ENCODE measurements around the gene PCP4L1.
"Not testable (repeated sequence)": the region's sequence is repeated elsewhere in the genome, so short reads cannot be mapped to it uniquely, and the experiment has no call there.

The PCP4L1 gene

DNA sequence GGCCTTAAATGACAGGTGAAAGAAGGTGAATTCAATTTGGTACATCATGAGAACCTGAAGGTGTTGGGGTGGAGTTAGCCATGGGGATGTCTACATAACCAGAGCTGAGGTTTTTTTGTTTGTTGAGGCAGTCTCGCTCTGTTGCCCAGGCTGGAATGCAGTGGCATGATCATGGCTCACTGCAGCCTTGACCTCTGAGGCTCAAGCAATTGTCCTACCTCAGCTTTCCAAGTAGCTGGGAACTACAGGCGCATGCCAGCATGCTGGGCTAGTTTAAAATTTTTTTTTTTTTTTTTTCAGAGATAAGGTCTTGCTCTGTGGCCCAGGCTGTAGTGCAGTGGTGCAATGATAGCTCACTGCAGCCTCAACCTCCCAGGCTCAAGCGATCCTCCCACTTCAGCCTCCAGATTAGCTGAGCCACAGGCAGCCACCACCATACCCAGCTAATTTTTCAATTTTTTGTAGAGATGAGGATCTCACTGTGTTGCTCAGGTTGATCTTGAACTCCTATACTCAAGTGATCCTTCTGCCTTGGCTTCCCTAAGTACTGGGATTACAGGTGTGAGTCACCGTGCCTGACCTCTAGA is 53.1 kb downstream of the PCP4L1 start:
- FAIRE-seq: no peak
- no peak for DNase-seq (ENCODE audit: insufficient read length, low spot score)

DNA sequence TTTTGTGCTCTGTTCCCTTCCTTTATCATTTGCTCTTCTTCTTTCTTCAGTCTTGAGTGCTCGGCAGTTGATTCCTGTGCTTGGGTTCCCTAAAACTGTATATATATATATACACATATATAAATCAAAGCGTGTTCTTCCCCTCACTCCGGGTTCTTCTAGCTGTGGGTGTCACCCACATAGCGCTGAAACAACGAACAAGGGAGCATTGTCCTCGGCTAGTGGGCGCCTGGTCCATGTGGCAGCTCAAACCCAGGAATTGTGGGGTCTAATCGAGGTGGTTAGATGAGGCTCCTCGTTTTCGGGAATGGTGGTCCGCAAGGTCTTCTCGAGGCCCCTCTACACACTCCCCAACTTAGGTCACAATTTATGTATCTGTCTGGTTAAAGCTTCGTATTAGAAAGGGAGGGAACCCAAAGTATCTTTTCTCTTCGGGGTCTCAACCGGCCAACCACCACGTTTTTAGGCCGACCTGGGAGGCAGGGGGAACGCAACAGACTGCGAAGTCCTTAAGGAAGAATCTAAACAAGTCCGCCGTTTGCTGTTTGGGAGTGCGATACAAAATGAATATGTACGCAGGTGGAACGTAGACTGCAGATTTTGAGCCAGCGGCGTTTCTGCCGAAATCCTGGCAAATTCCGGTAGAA is 55.1 kb downstream of the PCP4L1 start:
- DNase-seq (ENCODE audit: insufficient read length, low spot score): no peak
- FAIRE-seq: no peak

DNA sequence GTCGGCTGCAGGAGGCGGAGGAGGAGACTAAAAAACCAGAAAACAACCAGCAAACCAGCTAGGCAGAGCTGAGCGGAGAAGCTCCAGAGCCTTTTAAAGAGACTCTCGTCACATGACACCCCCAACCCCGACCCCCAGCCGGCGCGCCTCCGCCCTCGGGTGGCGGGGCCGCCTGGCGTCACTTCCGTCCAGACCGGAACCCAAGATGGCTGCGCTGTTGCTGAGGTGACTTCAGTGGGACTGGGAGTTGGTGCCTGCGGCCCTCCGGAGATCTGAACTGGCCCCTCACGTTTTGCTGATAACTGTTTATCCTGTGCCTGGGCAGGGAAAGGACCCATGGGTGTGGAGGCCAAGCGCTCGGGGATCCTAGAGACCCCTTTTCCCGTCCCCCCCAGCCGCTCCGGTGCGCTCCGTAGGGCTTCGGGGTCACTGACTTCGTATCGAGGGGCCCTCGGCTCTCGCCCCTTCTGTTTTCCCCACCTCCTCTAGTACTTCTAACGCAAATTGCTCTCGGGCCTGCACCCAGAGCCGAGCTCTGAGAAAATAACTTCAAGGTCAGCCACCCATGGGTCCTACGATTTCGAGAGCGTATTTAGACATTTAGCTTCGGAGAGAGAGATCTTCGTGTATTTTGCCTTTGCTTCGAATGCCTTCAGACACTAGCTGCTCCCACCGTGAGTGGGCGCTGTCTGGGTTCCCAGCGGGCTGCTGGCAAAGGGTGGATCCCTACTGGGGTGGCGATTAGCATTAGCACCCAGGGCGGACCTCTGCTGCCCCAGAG is 55.8 kb downstream of the PCP4L1 start, which contains the start of gene SDHC:
Gene SDHC (plus strand): TSS at position 181 of the 781 bp plus-strand sequence. CDS start 25 bp downstream, at position 206.
- FAIRE-seq (no peak), DNase-seq (ENCODE audit: insufficient read length, low spot score) (peak; percentile 84)

DNA sequence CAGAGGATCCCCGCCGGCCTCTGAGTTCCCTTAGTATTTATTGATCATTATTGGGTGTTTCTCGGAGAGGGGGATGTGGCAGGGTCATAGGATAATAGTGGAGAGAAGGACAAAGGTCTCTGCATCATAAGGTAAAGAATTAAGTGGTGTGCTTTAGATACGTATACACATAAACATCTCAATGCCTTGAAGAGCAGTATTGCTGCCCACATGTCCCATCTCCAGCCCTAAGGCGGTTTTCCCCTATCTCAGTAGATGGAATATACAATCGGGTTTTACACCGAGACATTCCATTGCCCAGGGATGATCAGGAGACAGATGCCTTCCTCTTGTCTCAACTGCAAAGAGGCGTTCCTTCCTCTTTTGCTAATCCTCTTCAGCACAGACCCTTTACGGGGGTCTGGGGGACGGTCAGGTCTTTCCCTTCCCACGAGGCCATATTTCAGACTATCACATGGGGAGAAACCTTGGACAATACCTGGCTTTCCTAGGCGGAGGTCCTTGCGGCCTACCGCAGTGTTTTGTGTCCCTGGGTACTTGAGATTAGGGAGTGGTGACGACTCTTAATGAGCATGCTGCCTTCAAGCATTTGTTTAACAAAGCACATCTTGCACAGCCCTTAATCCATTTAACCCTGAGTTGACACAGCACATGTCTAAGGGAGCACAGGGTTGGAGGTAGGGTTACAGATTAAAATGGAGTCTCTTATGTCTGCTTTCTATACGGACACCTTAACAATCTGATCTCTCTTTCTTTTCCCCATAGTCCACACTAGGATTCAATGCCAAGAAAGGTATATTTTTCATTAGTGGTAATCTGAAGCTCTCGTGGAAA is 57.5 kb downstream of the PCP4L1 start:
- DNase-seq (ENCODE audit: insufficient read length, low spot score); FAIRE-seq: not testable (repeated sequence)

DNA sequence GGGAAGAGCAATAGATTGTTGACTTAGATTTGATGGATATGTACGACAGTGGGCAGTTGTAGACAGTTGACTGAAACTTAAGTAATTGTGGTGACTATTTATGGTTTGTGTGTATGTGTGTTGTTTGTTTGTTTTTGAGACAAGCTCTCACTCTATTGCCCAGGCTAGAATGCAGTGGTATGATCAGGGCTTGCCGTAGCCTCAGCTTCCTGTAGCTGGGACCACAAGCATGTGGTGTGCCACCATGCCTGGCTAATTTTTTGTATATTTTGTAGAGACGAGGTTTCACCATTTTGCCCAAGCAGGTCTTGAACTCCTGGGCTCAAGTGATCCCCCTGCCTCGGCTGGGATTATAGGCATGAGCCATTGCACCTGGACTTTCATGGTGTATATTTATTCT is 65.5 kb downstream of the PCP4L1 start:
- DNase-seq (ENCODE audit: insufficient read length, low spot score) (no peak), FAIRE-seq (no peak)

DNA sequence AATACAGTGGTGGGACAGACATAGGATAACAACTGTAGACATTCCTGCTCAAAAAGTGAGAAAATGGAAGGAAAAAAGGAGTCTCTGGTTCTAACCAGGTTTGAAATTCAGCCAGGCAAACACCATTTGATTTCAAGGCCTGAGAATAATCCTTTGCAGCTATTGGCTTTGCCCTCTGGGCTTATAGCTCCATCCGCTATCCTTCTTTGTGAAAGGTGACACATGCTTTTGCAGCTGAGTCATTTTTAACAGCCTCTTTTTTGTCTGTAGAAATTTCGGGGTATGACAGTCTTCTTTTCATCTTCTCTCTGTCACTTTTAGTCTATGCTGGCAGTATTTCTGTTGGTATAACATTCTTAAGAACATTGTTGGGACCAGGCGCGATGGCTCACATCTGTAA is 71.8 kb downstream of the PCP4L1 start:
- FAIRE-seq (no peak), DNase-seq (ENCODE audit: insufficient read length, low spot score) (no peak)

DNA sequence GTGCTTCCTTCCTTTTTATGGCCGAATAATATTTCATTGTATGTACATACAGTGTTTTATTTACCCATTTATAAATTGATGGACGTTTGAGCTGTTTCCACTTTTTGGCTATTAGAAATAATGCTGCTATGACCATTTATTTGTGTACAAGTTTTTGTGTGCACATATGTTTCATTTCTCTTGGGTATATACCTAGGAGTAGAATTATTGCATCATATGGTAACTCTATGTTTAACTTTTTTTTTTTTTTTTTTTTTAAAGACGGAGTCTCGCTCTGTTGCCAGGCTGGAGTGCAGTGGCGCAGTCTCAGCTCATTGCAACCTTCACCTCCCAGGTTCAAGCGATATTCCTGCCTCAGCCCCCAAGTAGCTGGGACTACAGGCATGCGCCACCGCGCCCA is 74.6 kb downstream of the PCP4L1 start:
- no peak for DNase-seq (ENCODE audit: insufficient read length, low spot score)
- FAIRE-seq: no peak
